ENCODE results near the gene RTN1. TPM values are rescaled to one million over a fixed set of nuclear protein-coding genes. Genes with fewer than 3 reads are reported as not detected.

Gene RTN1
- total and polyA plus RNA-seq, 2 donors from 2014 or later = 4.5 to 5.1 TPM

GRCh38 chr14:59591641-59592370 is 278.8 kb downstream of the RTN1 start:
- H3K4me1 ChIP-seq (ENCODE audit: control insufficient read depth in 2 of 3, insufficient read depth in 2 of 3, low read depth in 1 of 3, low read length in 3 of 3) = no peaks in the 10 kb centered on the region
- no peak for DNase-seq
- no peak for FAIRE-seq
- no peak overlapping the region for H3K9ac ChIP-seq (ENCODE audit: low read length in 3 of 3)
- H3K27me3 ChIP-seq (ENCODE audit: control insufficient read depth, insufficient read depth, low read length) = no peaks in the 10 kb centered on the region
- no peaks in the 10 kb centered on the region for H3K36me3 ChIP-seq (ENCODE audit: control insufficient read depth in 2 of 3, insufficient read depth in 3 of 3, low read length in 3 of 3)
- no peak overlapping the region for H3K4me3 ChIP-seq (ENCODE audit: low read length in 3 of 3)
- H3K27ac ChIP-seq (ENCODE audit: low read depth in 2 of 2, low read length in 2 of 2) = no peak overlapping the region
- intact Hi-C loops (cut with DNase I) = no loop called here
- TF ChIP-seq CTCF (IDR thresholded peaks at IDR 0.05; ENCODE audit: borderline replicate concordance, extremely low read depth, insufficient read depth) = no peak
- H3K9me3 ChIP-seq (ENCODE audit: control insufficient read depth in 2 of 3, insufficient read depth in 1 of 3, low read length in 3 of 3) = no peaks in the 10 kb centered on the region

- Histone ChIP-seq H3K27ac (ENCODE audit: low read depth in 2 of 2, low read length in 2 of 2) (no peak overlapping the region), H3K4me1 (ENCODE audit: control insufficient read depth in 2 of 3, insufficient read depth in 2 of 3, low read depth in 1 of 3, low read length in 3 of 3) (no peaks in the 10 kb centered on the region), H3K4me3 (ENCODE audit: low read length in 3 of 3) (no peak overlapping the region), H3K9me3 (ENCODE audit: control insufficient read depth in 2 of 3, insufficient read depth in 1 of 3, low read length in 3 of 3) (no peaks in the 10 kb centered on the region), H3K36me3 (ENCODE audit: control insufficient read depth in 2 of 3, insufficient read depth in 3 of 3, low read length in 3 of 3) (no peaks in the 10 kb centered on the region), H3K9ac (ENCODE audit: low read length in 3 of 3) (no peak overlapping the region), H3K27me3 (ENCODE audit: control insufficient read depth, insufficient read depth, low read length) (no peaks in the 10 kb centered on the region)
- TF ChIP-seq CTCF (IDR thresholded peaks at IDR 0.05; ENCODE audit: borderline replicate concordance, extremely low read depth, insufficient read depth) = no peak
- FAIRE-seq (no peak), DNase-seq (no peak)
- intact Hi-C loops (cut with DNase I) = no loop called here
Measured at GRCh38 chr14:59588101-59588500, 282.5 kb downstream of the RTN1 start.

GRCh38 chr14:59585891-59586554 is 284.6 kb downstream of the RTN1 start:
- Histone ChIP-seq H3K4me1 (ENCODE audit: control insufficient read depth in 2 of 3, insufficient read depth in 2 of 3, low read depth in 1 of 3, low read length in 3 of 3) (no peaks in the 10 kb centered on the region), H3K36me3 (ENCODE audit: control insufficient read depth in 2 of 3, insufficient read depth in 3 of 3, low read length in 3 of 3) (no peaks in the 10 kb centered on the region), H3K9me3 (ENCODE audit: control insufficient read depth in 2 of 3, insufficient read depth in 1 of 3, low read length in 3 of 3) (no peaks in the 10 kb centered on the region), H3K4me3 (ENCODE audit: low read length in 3 of 3) (no peak overlapping the region), H3K9ac (ENCODE audit: low read length in 3 of 3) (no peak overlapping the region), H3K27me3 (ENCODE audit: control insufficient read depth, insufficient read depth, low read length) (no peaks in the 10 kb centered on the region), H3K27ac (ENCODE audit: low read depth in 2 of 2, low read length in 2 of 2) (no peak overlapping the region)
- FAIRE-seq = no peak
- intact Hi-C loops (cut with DNase I) = no loop called here
- no peak for TF ChIP-seq CTCF (IDR thresholded peaks at IDR 0.05; ENCODE audit: borderline replicate concordance, extremely low read depth, insufficient read depth)
- DNase-seq = peak in 1 of 5 donors; percentile 35

All from kidney (tissue), 14 donors.